ENCODE data around the gene ZNF627.

DNA sequence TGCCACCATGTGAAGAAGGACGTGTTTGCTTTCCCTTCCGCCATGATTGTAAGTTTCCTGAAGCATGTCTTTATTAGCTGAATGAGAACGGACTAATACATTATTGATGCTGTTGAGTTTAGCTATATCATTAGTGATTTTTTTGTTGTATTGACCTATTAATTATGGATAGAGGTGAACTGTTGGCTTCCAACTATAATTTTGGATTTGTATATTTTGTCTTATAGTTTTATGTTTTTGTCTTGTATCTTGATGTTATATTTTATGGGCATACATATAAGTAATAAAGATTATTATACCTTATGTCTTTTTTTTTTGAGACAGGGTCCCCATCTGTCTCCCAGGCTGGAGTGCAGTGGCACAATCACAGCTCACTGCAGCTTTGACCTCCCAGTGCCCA lies 45.6 kb downstream of the ZNF627 start:
- TF ChIP-seq POLR2A (IDR thresholded peaks at IDR 0.05), result no peak
- no peak for TF ChIP-seq POLR2AphosphoS5 (IDR thresholded peaks at IDR 0.05)
